NCI-H146 treated with DMSO at 0.1 percent for 48 hours (cell line): ENCODE data around the gene FGD3.

Experiments
- DNase-seq: peaks from one replicate; lab custom pipeline; 2025; ENCODE audit not compliant: unreplicated experiment; lab: John Stamatoyannopoulos, UW

FGD3 gene

GRCh38 chr9:93028448-93029006, 81.2 kb downstream of the FGD3 start:
- no peak for DNase-seq

- no peak for DNase-seq
Observed at GRCh38 chr9:93030642-93031628, 83.6 kb downstream of the FGD3 start.

- DNase-seq, result no peak
Observed at GRCh38 chr9:93031629-93032430, 84.5 kb downstream of the FGD3 start.

GRCh38 chr9:93032545-93032944, 85.2 kb downstream of the FGD3 start:
- DNase-seq, result no peak

- no peak for DNase-seq
Observed at GRCh38 chr9:93033531-93033930, 86.2 kb downstream of the FGD3 start.

GRCh38 chr9:93035106-93035660, 87.9 kb downstream of the FGD3 start:
- no peak for DNase-seq

GRCh38 chr9:93035821-93036351, 88.6 kb downstream of the FGD3 start:
- DNase-seq, result no peak

- no peak for DNase-seq
Observed at GRCh38 chr9:93036887-93037475, 89.7 kb downstream of the FGD3 start.

GRCh38 chr9:93037476-93037971, 90.2 kb downstream of the FGD3 start:
- DNase-seq, result no peak

- no peak for DNase-seq
Observed at GRCh38 chr9:93038918-93039317, 91.6 kb downstream of the FGD3 start.

GRCh38 chr9:93039456-93039855, 92.1 kb downstream of the FGD3 start:
- no peak for DNase-seq

GRCh38 chr9:93039976-93040375, 92.7 kb downstream of the FGD3 start:
- no peak for DNase-seq

- DNase-seq, result no peak
Observed at GRCh38 chr9:93040409-93040808, 93.1 kb downstream of the FGD3 start.

GRCh38 chr9:93041108-93041802, 93.9 kb downstream of the FGD3 start:
- DNase-seq, result no peak

- DNase-seq, result no peak
Observed at GRCh38 chr9:93043122-93043521, 95.8 kb downstream of the FGD3 start.

- no peak for DNase-seq
Observed at GRCh38 chr9:93045521-93045920, 98.2 kb downstream of the FGD3 start.

- no peak for DNase-seq
Observed at GRCh38 chr9:93048566-93049448, 101.5 kb downstream of the FGD3 start.

GRCh38 chr9:93049491-93049890, 102.2 kb downstream of the FGD3 start:
- DNase-seq, result no peak

- no peak for DNase-seq
Observed at GRCh38 chr9:93050231-93050630, 102.9 kb downstream of the FGD3 start.
